ENCODE data around the gene APMAP.

The APMAP gene

DNA sequence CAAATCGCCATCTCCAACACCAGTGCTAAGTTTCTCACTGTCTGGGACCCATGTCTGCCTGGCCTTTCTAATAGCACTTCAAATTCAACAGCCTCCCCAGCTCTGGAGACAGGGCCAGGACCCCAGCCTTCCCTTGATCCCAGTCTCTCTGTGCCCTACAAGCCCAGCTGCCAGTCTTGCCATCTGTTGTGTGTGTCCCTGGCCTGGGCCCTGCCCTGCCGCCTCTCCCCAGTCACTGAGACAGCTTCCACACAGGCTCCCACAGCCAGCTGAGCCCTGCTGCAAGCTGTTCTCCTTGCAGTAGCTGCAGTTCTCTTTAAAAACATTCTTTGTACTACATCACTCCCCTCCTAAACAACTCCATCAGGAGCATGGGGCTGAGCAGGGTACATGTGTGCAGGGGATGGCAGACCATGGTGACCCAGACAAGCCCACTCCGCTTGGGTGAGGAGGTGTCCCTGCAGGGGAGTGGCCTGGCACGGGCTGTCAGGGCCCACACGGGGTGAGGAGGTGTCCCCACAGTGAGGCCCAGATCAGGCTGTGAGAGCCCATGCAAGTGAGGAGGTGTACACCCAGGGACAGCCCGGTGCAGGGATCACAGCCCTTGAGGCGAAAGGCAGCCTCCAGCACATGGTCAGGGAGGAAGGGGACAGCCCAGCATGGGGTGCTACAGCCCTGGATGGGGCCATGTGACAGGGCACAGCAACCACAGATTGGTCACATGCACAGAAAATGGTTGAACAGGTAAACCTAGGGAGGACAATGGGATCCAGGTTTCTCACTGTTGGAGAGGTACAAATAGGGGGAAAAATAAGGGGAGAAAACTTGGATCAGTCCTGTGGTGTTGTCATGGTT lies 27.3 kb downstream of the APMAP start:
- no peak for DNase-seq (ENCODE audit: low read depth)

DNA sequence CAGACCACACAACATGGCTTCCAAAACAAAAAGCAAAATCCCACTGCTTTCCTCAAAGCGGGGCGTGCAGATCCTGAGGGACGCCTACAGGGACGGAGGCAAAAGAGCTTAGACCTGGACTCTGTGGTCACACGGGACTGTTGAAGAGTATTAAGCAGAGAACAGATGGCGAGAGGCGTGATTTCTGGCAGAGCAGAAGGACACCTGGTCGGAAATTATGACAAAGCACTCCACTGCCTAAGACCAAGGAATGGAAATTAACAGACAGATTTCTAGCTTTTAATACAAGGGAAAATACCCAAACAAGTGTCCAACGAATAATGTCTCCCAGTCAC lies 28.1 kb downstream of the APMAP start:
- TF ChIP-seq, protein P1, sequence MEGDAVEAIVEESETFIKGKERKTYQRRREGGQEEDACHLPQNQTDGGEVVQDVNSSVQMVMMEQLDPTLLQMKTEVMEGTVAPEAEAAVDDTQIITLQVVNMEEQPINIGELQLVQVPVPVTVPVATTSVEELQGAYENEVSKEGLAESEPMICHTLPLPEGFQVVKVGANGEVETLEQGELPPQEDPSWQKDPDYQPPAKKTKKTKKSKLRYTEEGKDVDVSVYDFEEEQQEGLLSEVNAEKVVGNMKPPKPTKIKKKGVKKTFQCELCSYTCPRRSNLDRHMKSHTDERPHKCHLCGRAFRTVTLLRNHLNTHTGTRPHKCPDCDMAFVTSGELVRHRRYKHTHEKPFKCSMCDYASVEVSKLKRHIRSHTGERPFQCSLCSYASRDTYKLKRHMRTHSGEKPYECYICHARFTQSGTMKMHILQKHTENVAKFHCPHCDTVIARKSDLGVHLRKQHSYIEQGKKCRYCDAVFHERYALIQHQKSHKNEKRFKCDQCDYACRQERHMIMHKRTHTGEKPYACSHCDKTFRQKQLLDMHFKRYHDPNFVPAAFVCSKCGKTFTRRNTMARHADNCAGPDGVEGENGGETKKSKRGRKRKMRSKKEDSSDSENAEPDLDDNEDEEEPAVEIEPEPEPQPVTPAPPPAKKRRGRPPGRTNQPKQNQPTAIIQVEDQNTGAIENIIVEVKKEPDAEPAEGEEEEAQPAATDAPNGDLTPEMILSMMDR (IDR thresholded peaks at IDR 0.05; ENCODE audit: low read depth, low read length, missing control alignments): no peak
- no peak overlapping the region for H3K4me3 ChIP-seq (ENCODE audit: low read depth, low read length)
- no peak for DNase-seq (ENCODE audit: low read depth)

More for the DNA sequence above, 27.3 kb downstream of the APMAP start:
- no peak overlapping the region for H3K4me3 ChIP-seq (ENCODE audit: low read depth, low read length)
- TF ChIP-seq, protein P1 (IDR thresholded peaks at IDR 0.05; ENCODE audit: low read depth, low read length, missing control alignments): no peak

DNA sequence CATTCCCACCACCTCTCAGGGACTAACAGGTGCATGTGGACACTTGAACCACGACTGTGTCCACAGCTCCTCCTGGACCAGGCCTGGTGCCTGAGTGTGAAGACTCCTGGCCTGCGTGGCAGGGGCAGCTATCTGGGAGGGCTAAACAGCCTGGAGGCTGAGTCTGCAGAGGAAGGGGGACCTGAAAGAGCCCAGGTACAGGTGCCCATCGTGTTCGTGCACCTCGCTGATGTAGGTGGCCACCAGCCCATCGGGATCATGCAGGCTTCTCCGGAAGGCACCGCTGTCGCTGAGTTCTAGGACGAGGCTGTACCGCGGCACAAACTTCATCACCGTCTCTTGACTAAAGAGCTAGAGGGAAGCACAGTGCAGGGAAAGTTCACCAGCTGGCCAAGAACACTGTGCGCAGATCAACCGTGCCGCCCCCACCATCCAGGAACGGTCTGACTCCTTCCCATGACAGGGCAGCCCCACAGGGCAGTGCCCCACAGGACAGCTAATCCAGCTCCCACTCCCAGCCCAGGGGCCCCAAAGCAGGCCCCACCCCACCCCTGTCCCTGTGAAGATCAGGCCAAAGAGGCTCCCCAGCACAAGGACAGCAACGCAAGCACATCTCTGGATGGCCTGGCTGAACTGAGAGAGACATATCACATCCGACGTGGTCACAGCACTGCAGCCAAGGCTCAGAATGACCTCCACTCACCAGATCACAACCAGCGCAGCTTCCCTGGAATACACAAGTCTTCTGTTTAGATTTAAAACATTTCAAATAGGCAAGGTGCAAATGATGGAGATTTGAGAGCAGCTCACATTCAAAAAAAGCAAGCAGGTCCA lies 28.7 kb downstream of the APMAP start:
- no peak for DNase-seq (ENCODE audit: low read depth)
- TF ChIP-seq, protein P1 (IDR thresholded peaks at IDR 0.05; ENCODE audit: low read depth, low read length, missing control alignments): no peak
- H3K4me3 ChIP-seq (ENCODE audit: low read depth, low read length): no peak overlapping the region

DNA sequence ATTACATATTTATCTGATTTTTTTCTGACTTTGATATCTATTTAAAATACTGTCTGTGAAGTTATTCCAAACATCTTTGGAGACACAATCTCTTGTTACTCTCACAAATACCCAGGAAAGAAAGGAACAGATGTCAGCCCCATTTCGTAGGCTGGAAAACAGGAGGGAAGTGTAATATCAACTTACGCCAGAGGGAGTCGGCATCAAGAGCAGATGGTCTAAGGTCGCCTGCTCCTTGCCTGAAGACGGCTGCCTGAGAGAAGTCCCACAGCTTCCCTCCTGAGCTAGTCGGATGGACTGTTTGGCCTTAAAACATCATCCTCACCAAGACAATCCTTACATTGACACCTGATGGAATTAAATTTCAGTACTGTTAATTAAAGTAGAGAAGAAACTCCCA lies 30.0 kb downstream of the APMAP start:
- no peak overlapping the region for H3K4me3 ChIP-seq (ENCODE audit: low read depth, low read length)
- no peak for DNase-seq (ENCODE audit: low read depth)
- TF ChIP-seq, protein P1 (IDR thresholded peaks at IDR 0.05; ENCODE audit: low read depth, low read length, missing control alignments): no peak

DNA sequence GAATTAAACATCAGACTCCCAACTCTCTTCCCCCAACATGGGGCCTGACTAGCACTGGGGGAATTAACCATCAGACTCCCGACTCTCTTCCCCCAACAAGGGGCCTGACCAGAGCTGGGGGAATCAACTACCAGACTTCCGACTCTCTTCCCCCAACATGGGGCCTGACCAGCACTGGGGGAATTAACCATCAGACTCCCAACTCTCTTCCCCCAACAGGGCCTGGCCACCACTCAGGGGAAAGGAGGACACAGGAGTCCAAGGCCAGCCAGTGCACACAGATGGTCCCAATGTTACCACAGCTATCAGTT lies 30.4 kb downstream of the APMAP start:
- TF ChIP-seq, protein P1 (IDR thresholded peaks at IDR 0.05; ENCODE audit: low read depth, low read length, missing control alignments): no peak
- no peak for DNase-seq (ENCODE audit: low read depth)
- H3K4me3 ChIP-seq (ENCODE audit: low read depth, low read length): no peak overlapping the region

DNA sequence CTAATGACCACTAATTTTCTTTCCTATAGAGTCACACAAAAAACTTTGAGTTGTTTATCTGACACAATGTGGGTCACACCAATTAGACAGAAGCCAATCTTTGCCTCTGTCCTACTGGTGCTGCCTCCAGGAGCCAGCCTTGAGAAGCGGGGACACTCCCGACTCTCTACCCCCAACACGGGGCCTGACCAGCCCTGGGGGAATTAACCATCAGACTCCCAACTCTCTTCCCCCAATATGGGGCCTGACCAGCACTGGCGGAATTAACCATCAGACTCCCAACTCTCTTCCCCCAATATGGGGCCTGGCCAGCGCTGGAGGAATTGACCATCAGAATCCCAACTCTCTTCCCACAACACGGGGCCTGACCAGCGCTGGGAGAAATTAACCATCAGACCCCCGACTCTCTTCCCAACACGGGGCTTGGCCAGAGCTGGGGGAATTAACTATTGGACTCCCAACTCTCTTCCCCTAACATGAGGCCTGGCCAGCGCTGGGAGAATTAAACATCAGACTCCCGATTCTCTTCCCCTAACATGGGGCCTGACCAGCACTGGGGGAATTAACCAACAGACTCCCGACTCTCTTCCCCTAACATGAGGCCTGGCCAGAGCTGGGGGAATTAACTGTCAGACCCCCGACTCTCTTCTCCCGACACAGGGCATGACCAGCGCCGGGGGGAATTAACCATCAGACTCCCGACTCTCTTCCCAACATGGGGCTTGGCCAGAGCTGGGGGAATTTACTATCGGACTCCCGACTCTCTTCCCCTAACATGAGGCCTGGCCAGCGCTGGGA lies 31.0 kb downstream of the APMAP start:
- TF ChIP-seq, protein P1 (IDR thresholded peaks at IDR 0.05; ENCODE audit: low read depth, low read length, missing control alignments): no peak
- DNase-seq (ENCODE audit: low read depth): no peak
- no peak overlapping the region for H3K4me3 ChIP-seq (ENCODE audit: low read depth, low read length)

Measured in GM12864 (cell line).